D721Med (cell line): ENCODE measurements around the gene PNPLA7.

Source experiments
- DNase-seq: peaks from one replicate; pipeline ENCODE4 v3.0.0; 2011; ENCODE audit warnings: low spot score; ENCODE audit not compliant: insufficient read length
- FAIRE-seq: peaks from 2 replicates; lab custom pipeline; 2011; peaks lifted over from hg19 to GRCh38; lab: Jason Lieb, UNC
- CTCF ChIP-seq: IDR thresholded peaks from 2 replicates; pipeline ENCODE4 v1.5.1; 2012; ENCODE audit warnings: mild to moderate bottlenecking, control low read depth; ENCODE audit not compliant: insufficient read depth; ENCODE audit errors: missing control alignments

The PNPLA7 gene

GRCh38 chr9:137484551-137485315 lies 65.5 kb downstream of the PNPLA7 start:
- no peak for TF ChIP-seq CTCF
- DNase-seq: no peak
- FAIRE-seq: no peak

GRCh38 chr9:137482094-137482781 lies 68.0 kb downstream of the PNPLA7 start:
- FAIRE-seq: no peak
- DNase-seq: no peak
- TF ChIP-seq CTCF: no peak

GRCh38 chr9:137480686-137481683 lies 69.2 kb downstream of the PNPLA7 start:
- DNase-seq: no peak
- FAIRE-seq: no peak
- no peak for TF ChIP-seq CTCF

GRCh38 chr9:137479892-137480685 lies 70.1 kb downstream of the PNPLA7 start:
- FAIRE-seq (no peak), DNase-seq (no peak)
- no peak for TF ChIP-seq CTCF

- FAIRE-seq: no peak
- TF ChIP-seq CTCF: no peak
Measured at GRCh38 chr9:137478962-137479861, 71.0 kb downstream of the PNPLA7 start.

More at GRCh38 chr9:137478962-137479861, 71.0 kb downstream of the PNPLA7 start:
- no peak for DNase-seq
